ENCODE results near the gene JARID2. TPM values are rescaled to one million over a fixed set of nuclear protein-coding genes. Genes with fewer than 3 reads are reported as not detected.

JARID2 gene
- total and polyA plus RNA-seq, 4 donors: 1.4 to 12.3 (median 3.4) TPM

DNA sequence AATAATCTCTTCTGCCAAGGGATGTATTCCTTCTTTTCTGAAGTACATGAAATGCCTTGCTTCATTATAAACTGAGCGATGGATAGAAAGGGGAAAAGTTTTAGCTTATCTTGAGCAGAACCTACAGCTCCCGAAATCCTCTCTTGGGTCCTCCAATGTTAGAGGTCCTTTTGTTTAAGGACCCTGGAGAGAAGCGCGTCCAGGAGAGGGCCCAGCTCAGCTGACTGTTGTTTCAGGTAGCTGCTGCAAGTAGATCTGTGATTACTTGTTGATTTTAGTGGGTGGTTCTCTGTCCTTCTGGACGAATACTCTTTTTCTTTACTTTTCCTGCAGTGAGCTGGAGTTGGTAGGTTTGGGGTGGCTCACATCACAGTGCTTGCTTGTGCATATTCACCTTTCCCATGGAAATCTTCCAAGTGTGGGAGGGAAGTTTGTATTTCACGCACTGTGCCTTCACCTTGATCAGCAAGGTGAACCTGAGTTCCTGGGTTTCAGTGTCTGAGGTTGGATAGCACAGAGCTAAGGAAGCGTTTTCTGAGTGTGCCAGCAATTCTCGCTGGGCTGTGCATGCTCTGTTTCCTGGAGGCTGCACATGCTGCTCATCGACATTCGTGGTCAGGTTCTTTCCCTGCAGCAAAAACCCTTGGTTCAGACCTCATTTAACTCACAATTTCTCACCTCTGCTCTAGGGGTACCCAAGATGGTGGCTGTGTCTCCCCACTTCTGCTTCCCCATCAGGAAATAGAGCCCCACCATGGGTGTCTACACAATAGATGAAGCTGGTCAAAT is 176.3 kb downstream of the JARID2 start:
- peaks cover 0 to 12% (median 4%) of the 10 kb centered on the region in 4 donors for H3K9me3 ChIP-seq (ENCODE audit: control insufficient read depth in 4 of 4, low read length in 3 of 4)
- no peaks in the 10 kb centered on the region for H3K36me3 ChIP-seq (ENCODE audit: control insufficient read depth in 4 of 4, insufficient read depth in 3 of 4, low read depth in 1 of 4, low read length in 3 of 4)
- no peak overlapping the region for H3K4me3 ChIP-seq (ENCODE audit: low read depth in 1 of 3, low read length in 3 of 3)
- no peaks in the 10 kb centered on the region for H3K4me1 ChIP-seq (ENCODE audit: control insufficient read depth in 4 of 4, insufficient read depth in 4 of 4, low read length in 3 of 4)
- TF ChIP-seq, protein P1, sequence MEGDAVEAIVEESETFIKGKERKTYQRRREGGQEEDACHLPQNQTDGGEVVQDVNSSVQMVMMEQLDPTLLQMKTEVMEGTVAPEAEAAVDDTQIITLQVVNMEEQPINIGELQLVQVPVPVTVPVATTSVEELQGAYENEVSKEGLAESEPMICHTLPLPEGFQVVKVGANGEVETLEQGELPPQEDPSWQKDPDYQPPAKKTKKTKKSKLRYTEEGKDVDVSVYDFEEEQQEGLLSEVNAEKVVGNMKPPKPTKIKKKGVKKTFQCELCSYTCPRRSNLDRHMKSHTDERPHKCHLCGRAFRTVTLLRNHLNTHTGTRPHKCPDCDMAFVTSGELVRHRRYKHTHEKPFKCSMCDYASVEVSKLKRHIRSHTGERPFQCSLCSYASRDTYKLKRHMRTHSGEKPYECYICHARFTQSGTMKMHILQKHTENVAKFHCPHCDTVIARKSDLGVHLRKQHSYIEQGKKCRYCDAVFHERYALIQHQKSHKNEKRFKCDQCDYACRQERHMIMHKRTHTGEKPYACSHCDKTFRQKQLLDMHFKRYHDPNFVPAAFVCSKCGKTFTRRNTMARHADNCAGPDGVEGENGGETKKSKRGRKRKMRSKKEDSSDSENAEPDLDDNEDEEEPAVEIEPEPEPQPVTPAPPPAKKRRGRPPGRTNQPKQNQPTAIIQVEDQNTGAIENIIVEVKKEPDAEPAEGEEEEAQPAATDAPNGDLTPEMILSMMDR (IDR thresholded peaks at IDR 0.05; ENCODE audit: low read depth, low read length, missing input control): no peak
- TF ChIP-seq GABPA (IDR thresholded peaks at IDR 0.05 in 1 of 2, conservative IDR thresholded peaks at IDR 0.05 in 1 of 2): no peak
- TF ChIP-seq, protein P2, sequence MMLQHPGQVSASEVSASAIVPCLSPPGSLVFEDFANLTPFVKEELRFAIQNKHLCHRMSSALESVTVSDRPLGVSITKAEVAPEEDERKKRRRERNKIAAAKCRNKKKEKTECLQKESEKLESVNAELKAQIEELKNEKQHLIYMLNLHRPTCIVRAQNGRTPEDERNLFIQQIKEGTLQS (IDR thresholded peaks at IDR 0.05): no peak
- TF ChIP-seq SP1 (IDR thresholded peaks at IDR 0.05): no peak
- TF ChIP-seq YY1 (IDR thresholded peaks at IDR 0.05): no peak
- no peak for TF ChIP-seq HNF4G (IDR thresholded peaks at IDR 0.05)
- TF ChIP-seq NR2F2 (IDR thresholded peaks at IDR 0.05): no peak
- TF ChIP-seq, protein P3, sequence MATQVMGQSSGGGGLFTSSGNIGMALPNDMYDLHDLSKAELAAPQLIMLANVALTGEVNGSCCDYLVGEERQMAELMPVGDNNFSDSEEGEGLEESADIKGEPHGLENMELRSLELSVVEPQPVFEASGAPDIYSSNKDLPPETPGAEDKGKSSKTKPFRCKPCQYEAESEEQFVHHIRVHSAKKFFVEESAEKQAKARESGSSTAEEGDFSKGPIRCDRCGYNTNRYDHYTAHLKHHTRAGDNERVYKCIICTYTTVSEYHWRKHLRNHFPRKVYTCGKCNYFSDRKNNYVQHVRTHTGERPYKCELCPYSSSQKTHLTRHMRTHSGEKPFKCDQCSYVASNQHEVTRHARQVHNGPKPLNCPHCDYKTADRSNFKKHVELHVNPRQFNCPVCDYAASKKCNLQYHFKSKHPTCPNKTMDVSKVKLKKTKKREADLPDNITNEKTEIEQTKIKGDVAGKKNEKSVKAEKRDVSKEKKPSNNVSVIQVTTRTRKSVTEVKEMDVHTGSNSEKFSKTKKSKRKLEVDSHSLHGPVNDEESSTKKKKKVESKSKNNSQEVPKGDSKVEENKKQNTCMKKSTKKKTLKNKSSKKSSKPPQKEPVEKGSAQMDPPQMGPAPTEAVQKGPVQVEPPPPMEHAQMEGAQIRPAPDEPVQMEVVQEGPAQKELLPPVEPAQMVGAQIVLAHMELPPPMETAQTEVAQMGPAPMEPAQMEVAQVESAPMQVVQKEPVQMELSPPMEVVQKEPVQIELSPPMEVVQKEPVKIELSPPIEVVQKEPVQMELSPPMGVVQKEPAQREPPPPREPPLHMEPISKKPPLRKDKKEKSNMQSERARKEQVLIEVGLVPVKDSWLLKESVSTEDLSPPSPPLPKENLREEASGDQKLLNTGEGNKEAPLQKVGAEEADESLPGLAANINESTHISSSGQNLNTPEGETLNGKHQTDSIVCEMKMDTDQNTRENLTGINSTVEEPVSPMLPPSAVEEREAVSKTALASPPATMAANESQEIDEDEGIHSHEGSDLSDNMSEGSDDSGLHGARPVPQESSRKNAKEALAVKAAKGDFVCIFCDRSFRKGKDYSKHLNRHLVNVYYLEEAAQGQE (IDR thresholded peaks at IDR 0.05): no peak
- no peak for TF ChIP-seq EGR1 (IDR thresholded peaks at IDR 0.05; ENCODE audit: low read depth in 2 of 2)
- no peak for TF ChIP-seq RAD21 (IDR thresholded peaks at IDR 0.05)
- TF ChIP-seq TAF1 (conservative IDR thresholded peaks at IDR 0.05): no peak
- TF ChIP-seq RXRA (IDR thresholded peaks at IDR 0.05): no peak
- no peak for TF ChIP-seq FOXA1 (IDR thresholded peaks at IDR 0.05)
- TF ChIP-seq HNF4A (conservative IDR thresholded peaks at IDR 0.05): no peak
- TF ChIP-seq JUND (IDR thresholded peaks at IDR 0.05): no peak
- no peak for TF ChIP-seq FOXA2 (IDR thresholded peaks at IDR 0.05)
- TF ChIP-seq, protein P4, sequence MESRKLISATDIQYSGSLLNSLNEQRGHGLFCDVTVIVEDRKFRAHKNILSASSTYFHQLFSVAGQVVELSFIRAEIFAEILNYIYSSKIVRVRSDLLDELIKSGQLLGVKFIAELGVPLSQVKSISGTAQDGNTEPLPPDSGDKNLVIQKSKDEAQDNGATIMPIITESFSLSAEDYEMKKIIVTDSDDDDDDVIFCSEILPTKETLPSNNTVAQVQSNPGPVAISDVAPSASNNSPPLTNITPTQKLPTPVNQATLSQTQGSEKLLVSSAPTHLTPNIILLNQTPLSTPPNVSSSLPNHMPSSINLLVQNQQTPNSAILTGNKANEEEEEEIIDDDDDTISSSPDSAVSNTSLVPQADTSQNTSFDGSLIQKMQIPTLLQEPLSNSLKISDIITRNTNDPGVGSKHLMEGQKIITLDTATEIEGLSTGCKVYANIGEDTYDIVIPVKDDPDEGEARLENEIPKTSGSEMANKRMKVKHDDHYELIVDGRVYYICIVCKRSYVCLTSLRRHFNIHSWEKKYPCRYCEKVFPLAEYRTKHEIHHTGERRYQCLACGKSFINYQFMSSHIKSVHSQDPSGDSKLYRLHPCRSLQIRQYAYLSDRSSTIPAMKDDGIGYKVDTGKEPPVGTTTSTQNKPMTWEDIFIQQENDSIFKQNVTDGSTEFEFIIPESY (IDR thresholded peaks at IDR 0.05): no peak
- TF ChIP-seq, protein P5, sequence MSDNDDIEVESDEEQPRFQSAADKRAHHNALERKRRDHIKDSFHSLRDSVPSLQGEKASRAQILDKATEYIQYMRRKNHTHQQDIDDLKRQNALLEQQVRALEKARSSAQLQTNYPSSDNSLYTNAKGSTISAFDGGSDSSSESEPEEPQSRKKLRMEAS (IDR thresholded peaks at IDR 0.05): no peak
- WGBS: 86% methylated on average over 10 of the region's 10 CpGs
- no peak overlapping the region for H3K9ac ChIP-seq (ENCODE audit: low read depth in 1 of 2, low read length in 2 of 2)
- DNase-seq (ENCODE audit: low spot score): no peak
- no peaks in the 10 kb centered on the region for H3K27me3 ChIP-seq (ENCODE audit: control insufficient read depth in 4 of 4, insufficient read depth in 4 of 4, low read length in 3 of 4)
- H3K27ac ChIP-seq (ENCODE audit: low read depth in 1 of 2, low read length in 2 of 2): no peak overlapping the region

Measured in liver (tissue), 9 donors.